HUES64 (cell line): Measurements from ENCODE around the gene TTC28.
A peak's percentile ranks its signal among the peaks of the same experiment; 100 is the strongest.
"Not testable (repeated sequence)": the region's sequence is repeated elsewhere in the genome, so short reads cannot be mapped to it uniquely, and the experiment has no call there.

Source experiments
- H3K27ac ChIP-seq: 2 replicates; pipeline ENCODE4 v1.7.0; 2013; ENCODE audit warnings: low read depth, low read length, inconsistent platforms
- H3K27me3 ChIP-seq: 2 replicates; pipeline ENCODE4 v1.6.1; 2013; ENCODE audit warnings: mild to moderate bottlenecking, low read length; ENCODE audit not compliant: insufficient read depth
- H3K36me3 ChIP-seq: 2 replicates; pipeline ENCODE4 v1.6.1; 2013; ENCODE audit warnings: mild to moderate bottlenecking, low read length; ENCODE audit not compliant: insufficient read depth
- H3K4me1 ChIP-seq: 2 replicates; pipeline ENCODE4 v1.6.1; 2013; ENCODE audit warnings: mild to moderate bottlenecking, low read length, moderate library complexity; ENCODE audit not compliant: insufficient read depth
- H3K4me3 ChIP-seq: 2 replicates; pipeline ENCODE4 v1.5.1; 2013; ENCODE audit warnings: mild to moderate bottlenecking, low read length, moderate library complexity
- H3K9ac ChIP-seq: 2 replicates; pipeline ENCODE4 v1.6.1; 2013; ENCODE audit warnings: mild to moderate bottlenecking, low read depth, low read length
- H3K9me3 ChIP-seq: 2 replicates; pipeline ENCODE4 v1.6.1; 2013; ENCODE audit warnings: low read depth, low read length; ENCODE audit not compliant: insufficient read depth
- WGBS: fragments of 150-250, 120-280 bp; methylation state at CpG from one replicate; pipeline ENCODE4 v1.1.7; 2013; ENCODE audit warnings: missing lambda C conversion rate; 5-methylcytosine and 5-hydroxymethylcytosine counted together

TTC28 gene

GRCh38 chr22:28217277-28217676 lies 462.4 kb downstream of the TTC28 start:
- Histone ChIP-seq H3K9ac (no peak overlapping the region), H3K27me3 (no peaks in the 10 kb centered on the region), H3K27ac (no peak overlapping the region), H3K9me3 (no peaks in the 10 kb centered on the region), H3K4me3 (no peak overlapping the region), H3K4me1 (no peaks in the 10 kb centered on the region), H3K36me3 (no peaks in the 10 kb centered on the region)
- WGBS, result no CpG with 5 or more reads among the region's 1 CpG

GRCh38 chr22:28214750-28215149 lies 464.9 kb downstream of the TTC28 start:
- WGBS, result 98% methylated on average over 5 of the region's 5 CpGs
- not testable (repeated sequence) for H3K4me1 ChIP-seq, H3K4me3 ChIP-seq, H3K36me3 ChIP-seq, H3K27ac ChIP-seq, H3K9ac ChIP-seq, H3K9me3 ChIP-seq
- peaks cover 10% of the 10 kb centered on the region for H3K27me3 ChIP-seq

GRCh38 chr22:28209457-28209856 lies 470.2 kb downstream of the TTC28 start:
- H3K27me3 ChIP-seq, result peaks cover 35% of the 10 kb centered on the region
- peak overlapping the region; percentile 33; the same call in 1 of the 2 replicates for H3K4me3 ChIP-seq
- H3K9ac ChIP-seq, H3K36me3 ChIP-seq, H3K9me3 ChIP-seq, H3K27ac ChIP-seq: not testable (repeated sequence)
- WGBS, result 40% methylated on average over 6 of the region's 6 CpGs
- peaks cover 12% of the 10 kb centered on the region for H3K4me1 ChIP-seq

- Histone ChIP-seq H3K27ac (no peak overlapping the region), H3K36me3 (no peaks in the 10 kb centered on the region), H3K4me1 (peaks cover 12% of the 10 kb centered on the region), H3K9ac (no peak overlapping the region), H3K9me3 (no peaks in the 10 kb centered on the region), H3K27me3 (peaks cover 35% of the 10 kb centered on the region), H3K4me3 (no peak overlapping the region)
- 100% methylated on average over 2 of the region's 2 CpGs for WGBS
These were observed 470.9 kb downstream of the TTC28 start for GRCh38 chr22:28208787-28209186.

- no peaks in the 10 kb centered on the region for H3K36me3 ChIP-seq
These were observed 471.6 kb downstream of the TTC28 start for GRCh38 chr22:28208036-28208435.

GRCh38 chr22:28207281-28208030 lies 472.2 kb downstream of the TTC28 start:
- Histone ChIP-seq H3K27me3 (peaks cover 35% of the 10 kb centered on the region), H3K4me1 (peaks cover 12% of the 10 kb centered on the region), H3K4me3 (no peak overlapping the region), H3K9ac (no peak overlapping the region), H3K27ac (no peak overlapping the region), H3K9me3 (no peaks in the 10 kb centered on the region), H3K36me3 (no peaks in the 10 kb centered on the region)
- WGBS, result 97% methylated on average over 6 of the region's 6 CpGs

More at GRCh38 chr22:28208036-28208435, 471.6 kb downstream of the TTC28 start:
- no peaks in the 10 kb centered on the region for H3K9me3 ChIP-seq
- 92% methylated on average over 2 of the region's 2 CpGs for WGBS
- no peak overlapping the region for H3K27ac ChIP-seq
- H3K4me1 ChIP-seq, result peaks cover 12% of the 10 kb centered on the region
- H3K9ac ChIP-seq, result no peak overlapping the region
- H3K27me3 ChIP-seq, result peaks cover 35% of the 10 kb centered on the region
- no peak overlapping the region for H3K4me3 ChIP-seq

- Histone ChIP-seq H3K4me1 (peaks cover 12% of the 10 kb centered on the region), H3K27ac (no peak overlapping the region), H3K36me3 (no peaks in the 10 kb centered on the region), H3K27me3 (peaks cover 35% of the 10 kb centered on the region), H3K9me3 (no peaks in the 10 kb centered on the region), H3K4me3 (no peak overlapping the region), H3K9ac (no peak overlapping the region)
- WGBS, result 94% methylated on average over 1 of the region's 1 CpG
These were observed 473.7 kb downstream of the TTC28 start for GRCh38 chr22:28205926-28206325.

GRCh38 chr22:28204382-28204781 lies 475.3 kb downstream of the TTC28 start:
- Histone ChIP-seq H3K4me3 (no peak overlapping the region), H3K9ac (no peak overlapping the region), H3K9me3 (no peaks in the 10 kb centered on the region), H3K4me1 (peaks cover 7% of the 10 kb centered on the region; the same call in 1 of the 2 replicates), H3K27ac (no peak overlapping the region), H3K36me3 (no peaks in the 10 kb centered on the region), H3K27me3 (peaks cover 23% of the 10 kb centered on the region)
- 98% methylated on average over 1 of the region's 1 CpG for WGBS

GRCh38 chr22:28203286-28203685 lies 476.4 kb downstream of the TTC28 start:
- Histone ChIP-seq H3K36me3 (no peaks in the 10 kb centered on the region), H3K4me1 (no peaks in the 10 kb centered on the region), H3K9me3 (no peaks in the 10 kb centered on the region), H3K27me3 (peaks cover 13% of the 10 kb centered on the region), H3K4me3 (no peak overlapping the region), H3K9ac (no peak overlapping the region), H3K27ac (no peak overlapping the region)
- WGBS, result 100% methylated on average over 1 of the region's 1 CpG

GRCh38 chr22:28198692-28199091 lies 480.9 kb downstream of the TTC28 start:
- no peaks in the 10 kb centered on the region for H3K36me3 ChIP-seq
- no peaks in the 10 kb centered on the region for H3K9me3 ChIP-seq
- 90% methylated on average over 2 of the region's 2 CpGs for WGBS
- no peaks in the 10 kb centered on the region for H3K27me3 ChIP-seq
- no peaks in the 10 kb centered on the region for H3K4me1 ChIP-seq
- no peak overlapping the region for H3K4me3 ChIP-seq
- no peak overlapping the region for H3K9ac ChIP-seq
- no peak overlapping the region for H3K27ac ChIP-seq

GRCh38 chr22:28191571-28191970 lies 488.1 kb downstream of the TTC28 start:
- not testable (repeated sequence) for H3K27ac ChIP-seq, H3K4me3 ChIP-seq, H3K36me3 ChIP-seq, H3K9ac ChIP-seq, H3K27me3 ChIP-seq, H3K9me3 ChIP-seq
- peaks cover 21% of the 10 kb centered on the region for H3K4me1 ChIP-seq
- WGBS, result 89% methylated on average over 8 of the region's 8 CpGs
